GM08714 (cell line): ENCODE results near the gene AUH.

Source experiments
- H3K4me3 ChIP-seq: fragments of 200-500 bp; sonication (Bioruptor generic); 2 replicates; pipeline ENCODE4 v1.5.1; 2014; ENCODE audit warnings: mild to moderate bottlenecking, low read length, inconsistent platforms
- ZNF274 ChIP-seq: IDR thresholded peaks from 2 replicates; pipeline ENCODE4 v1.6.1; 2012; ENCODE audit warnings: mild to moderate bottlenecking, low read depth, low read length

AUH gene

DNA sequence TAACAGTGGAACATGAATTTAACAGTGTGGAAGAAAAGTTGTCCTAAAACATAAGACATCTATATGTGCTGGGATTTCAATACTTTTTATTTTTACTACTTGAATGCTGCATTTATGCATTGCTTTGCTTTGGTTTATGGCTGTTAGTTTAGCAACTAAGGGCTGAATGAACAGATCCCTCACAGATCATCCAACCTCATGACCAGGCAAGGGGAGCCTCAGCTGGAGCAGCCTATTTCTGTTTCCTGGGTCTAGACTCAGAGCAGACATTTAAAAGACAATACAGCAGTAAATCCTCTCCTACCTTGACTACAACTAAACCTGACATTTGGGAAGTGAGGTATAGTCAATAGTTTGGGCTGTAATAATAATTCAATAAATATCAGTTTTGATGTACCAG, 163.3 kb downstream of the AUH start:
- H3K4me3 ChIP-seq = no peak overlapping the region
- TF ChIP-seq ZNF274 = no peak

DNA sequence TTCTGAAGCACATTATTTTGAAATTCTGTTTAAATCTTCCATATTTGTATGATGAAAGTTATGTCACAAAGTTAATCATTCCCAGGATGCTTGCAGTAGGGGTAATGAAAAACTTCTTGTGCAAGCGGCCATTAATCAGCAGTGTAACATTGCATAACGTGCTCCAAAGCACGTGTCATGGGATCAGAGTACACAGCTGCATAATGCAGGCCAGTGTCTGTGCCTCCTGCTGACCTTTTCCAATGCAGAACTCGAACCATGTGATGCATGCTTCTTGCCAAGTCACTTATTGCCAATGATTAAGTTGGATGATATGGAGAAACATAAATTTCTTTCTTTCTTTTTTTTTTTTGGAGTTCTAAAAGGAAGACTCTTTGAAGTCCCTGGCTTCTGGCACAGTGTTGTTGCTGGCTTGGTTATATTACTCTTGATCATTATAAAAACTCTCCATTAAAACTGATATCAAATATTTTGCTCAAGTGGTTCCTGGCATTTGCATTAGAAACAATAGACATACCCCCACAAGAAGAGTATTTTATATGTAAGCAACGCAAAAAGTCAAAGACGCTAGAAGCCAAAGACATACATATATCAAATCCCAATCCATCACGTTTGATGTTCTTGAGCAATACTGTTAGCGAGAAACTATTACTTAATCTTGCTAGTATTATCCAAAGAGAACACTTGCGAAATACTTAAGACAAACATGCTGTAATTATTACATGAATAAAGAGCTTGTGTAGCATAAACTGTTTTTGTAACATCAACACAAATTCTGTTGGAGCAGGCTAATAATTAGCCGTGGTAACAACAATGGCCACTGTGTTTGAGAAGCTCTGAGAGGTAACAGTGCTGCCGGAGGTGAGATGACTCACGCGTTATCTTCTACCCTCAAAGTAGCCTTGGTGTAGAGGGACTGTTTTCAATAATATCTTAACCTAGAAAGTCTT, 164.2 kb downstream of the AUH start:
- no peak overlapping the region for H3K4me3 ChIP-seq
- no peak for TF ChIP-seq ZNF274

DNA sequence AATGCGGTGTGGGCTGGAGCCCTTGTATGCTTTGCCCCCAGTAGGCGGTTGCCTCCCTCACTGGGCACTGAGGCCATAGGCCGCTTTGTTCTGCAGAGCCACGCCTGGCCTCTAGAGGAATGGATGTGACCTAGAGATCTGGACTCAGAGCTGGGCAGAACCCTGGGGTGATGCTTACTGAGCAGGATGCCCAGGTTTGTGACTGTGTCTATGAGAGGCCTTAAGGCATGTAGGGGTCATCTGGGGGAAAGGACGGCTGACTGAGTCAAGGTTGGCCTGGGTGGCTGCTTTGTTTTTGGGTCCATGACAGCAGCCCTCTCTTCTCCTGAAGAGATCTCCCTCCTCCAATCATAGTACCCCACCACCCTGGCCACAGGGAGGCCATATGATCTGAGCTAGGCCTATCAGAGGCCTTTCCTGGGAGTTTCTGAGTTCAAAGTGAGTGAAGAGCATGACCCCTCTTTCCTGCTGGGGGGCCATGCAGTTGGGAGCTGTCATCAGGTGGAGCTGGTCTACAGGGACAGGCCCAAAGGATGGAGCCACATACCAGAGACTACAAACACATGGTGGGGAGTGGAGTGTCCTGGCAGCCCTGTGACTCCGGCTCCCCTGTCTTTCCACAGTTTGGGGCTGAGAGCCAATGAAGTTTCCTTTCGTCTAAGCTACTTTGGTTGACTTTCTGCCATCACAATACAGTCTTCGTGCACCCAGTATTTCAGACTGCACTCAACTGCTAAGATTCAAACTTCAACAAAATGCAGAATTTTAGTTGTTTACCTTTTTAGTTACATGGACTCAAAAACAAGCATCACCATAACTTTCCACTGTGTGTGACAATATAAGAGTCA, 165.4 kb downstream of the AUH start:
- H3K4me3 ChIP-seq = no peak overlapping the region
- no peak for TF ChIP-seq ZNF274

DNA sequence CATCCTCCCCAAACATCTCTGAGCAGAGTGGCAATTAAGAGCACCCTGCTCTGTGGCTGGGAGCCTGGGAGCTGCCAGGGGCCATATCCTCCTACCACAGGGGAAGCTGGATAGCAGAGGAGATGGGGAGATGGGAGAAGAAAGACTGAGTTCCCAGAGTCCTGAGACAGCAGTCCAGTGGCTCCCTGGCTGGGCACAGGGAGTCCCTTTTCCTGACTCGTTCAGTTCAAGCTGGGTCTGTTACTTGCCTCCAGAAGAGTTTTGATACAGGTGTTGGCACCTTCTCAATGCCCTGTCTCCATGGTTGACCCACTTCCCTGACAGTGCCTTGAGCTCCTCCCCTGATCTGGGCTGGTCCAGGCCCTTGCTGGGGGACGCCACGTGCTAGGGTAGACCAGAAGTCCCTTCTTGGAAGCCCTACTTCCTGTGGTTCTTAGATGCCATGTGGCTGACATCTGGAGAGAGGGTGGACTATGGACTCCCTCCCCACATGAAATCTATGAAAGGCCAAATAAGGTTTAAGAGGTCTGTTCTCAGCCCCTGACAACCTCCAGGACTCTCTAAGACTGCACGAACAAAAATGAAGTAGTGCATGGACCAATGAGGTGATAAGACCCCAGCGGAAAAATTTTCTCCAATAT, 166.2 kb downstream of the AUH start:
- no peak overlapping the region for H3K4me3 ChIP-seq
- TF ChIP-seq ZNF274 = no peak

DNA sequence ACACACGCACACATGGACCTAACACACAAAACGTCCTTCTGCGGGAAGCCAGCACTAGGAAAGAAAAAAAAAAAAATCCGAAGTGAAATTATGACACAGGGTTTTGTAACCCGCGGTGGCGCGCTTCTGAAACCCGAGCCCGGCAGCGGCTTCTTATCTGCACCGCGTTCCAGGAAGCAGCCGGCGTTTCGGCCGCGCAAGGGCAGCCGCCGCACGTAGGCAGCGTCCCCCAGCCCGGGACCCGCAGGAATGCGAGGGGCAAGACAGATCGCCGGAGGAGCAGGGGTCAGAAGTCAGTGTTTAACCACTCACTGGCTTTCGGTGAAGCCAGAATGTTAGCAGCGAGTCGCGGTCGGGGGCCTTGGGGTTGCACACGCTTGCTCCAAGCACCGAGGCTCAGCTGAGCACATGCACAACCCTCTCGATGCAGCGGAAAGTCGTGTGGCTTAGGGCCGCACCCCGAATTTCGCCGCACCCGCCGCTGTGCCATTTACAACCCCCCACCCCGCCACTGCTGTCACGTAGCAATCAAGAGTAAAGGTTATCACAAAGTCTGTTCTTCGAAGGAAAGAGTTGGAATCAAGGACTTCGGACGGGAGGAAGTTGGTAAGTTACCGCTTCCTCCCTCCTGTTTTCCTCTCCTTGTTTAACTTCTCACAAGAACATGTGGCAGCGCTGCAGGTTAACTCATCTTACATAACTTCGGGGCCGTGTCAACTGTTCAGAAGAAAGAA, 167.9 kb downstream of the AUH start:
- TF ChIP-seq ZNF274 = no peak
- H3K4me3 ChIP-seq = peak overlapping the region; percentile 30; the same call in 1 of the 2 replicates

DNA sequence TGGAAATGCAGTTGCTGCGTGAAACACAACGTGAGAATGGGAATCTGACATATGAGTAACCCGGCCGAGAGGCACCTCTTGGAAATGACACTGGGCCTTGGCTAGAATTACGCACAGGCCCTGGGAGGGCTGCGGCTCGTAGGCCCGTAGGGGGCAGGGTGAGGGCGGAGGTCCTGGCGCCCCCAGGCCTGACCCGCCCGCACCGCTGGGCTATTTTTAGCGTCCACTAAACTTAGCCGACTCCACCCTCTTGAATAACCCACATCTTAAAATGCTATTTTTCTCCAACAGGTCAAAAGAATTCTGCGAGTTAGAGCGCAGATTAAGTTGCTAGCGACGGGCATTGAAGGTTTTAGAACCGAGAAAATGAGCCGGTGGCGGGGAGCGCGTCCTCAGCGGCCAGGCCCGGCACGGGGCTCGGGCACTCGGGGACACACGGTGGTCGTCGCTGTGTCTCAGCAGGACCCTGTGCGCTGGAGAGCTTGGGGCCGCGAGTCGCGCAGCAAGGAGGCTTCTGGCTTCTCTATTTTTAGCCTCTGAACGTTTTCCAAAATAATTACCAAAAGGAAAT, 168.5 kb downstream of the AUH start:
- TF ChIP-seq ZNF274 = no peak
- H3K4me3 ChIP-seq = peak overlapping the region; percentile 30; the same call in 1 of the 2 replicates

DNA sequence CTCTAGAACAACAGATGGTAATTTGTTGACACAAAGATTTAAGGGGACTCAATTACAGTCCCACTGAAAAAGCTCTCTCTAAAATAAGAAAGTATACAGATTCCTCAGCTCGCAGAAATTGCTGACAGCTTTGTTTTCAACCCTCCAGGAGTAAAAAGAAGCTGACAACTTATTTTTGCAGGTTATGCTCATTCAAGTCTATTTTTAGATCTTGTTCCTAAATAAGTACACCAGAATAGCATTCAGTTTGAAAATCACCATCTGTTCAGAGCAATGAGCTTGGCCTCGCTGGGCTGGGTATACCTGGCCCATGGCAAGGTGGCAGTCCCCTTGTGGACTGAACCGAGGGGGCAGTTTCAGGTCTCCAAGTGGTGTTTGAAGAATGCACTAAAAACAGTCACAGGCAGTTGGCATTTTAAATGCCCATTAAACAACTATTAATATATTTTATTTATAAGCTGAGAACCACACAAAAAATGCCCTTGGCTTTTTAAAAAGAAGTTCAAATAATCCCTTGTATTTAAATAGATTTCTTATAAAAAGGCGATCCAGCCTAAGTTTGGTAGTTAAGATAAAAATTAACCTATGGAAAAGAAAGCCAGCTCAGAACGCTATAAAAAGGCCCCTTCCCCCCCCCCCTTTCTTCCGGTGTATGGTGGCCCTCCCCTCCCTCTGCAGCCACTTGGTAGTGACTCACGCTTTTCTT, 169.2 kb downstream of the AUH start:
- H3K4me3 ChIP-seq = no peak overlapping the region; the same call in 1 of the 2 replicates
- no peak for TF ChIP-seq ZNF274

DNA sequence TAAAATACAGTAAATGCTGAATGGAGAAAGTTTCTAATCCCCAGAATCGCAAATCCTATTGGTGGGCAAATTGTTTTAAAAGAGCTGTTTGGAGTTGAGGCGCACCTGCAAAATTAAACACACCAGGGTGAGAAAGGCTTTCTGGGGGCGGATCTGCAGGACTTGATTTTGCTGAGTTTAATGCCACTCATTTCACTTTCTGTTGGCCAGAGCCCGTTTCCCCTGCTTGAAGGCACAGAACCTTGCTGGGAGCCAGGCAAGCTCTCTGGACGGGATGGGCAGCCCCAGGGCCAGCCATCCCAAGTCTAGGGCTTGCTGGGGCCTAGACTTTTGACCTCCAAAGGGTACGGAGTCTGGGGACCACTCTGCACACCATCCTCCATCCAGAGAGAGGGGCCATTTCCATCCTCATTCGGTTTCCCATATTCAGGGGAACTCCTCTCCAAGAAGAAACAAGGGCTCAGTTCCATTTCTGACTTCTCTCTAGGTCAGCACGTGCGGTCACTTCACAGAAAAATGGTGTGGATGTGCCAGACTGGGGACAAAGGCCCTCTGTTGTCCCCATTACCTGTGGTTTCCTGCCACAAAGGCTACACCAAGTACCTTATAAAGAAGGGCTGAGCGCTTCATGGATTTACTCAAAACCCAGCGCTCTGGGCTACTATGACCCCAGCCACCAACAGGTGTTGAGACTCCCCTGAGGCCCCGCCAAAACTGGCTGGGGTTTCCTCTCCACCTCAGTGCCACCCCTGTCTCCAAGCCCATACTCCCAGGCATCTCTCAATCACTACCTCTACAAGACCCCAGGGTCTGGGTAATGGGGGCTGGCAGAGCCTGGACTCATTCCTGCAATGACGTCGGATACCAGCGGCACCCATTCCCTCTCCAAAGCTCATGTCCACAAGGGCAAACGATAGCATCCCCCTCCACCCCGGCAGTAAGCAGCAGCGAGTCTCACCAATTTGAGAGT, 170.0 kb downstream of the AUH start:
- TF ChIP-seq ZNF274 = no peak
- no peak overlapping the region; the same call in 1 of the 2 replicates for H3K4me3 ChIP-seq

DNA sequence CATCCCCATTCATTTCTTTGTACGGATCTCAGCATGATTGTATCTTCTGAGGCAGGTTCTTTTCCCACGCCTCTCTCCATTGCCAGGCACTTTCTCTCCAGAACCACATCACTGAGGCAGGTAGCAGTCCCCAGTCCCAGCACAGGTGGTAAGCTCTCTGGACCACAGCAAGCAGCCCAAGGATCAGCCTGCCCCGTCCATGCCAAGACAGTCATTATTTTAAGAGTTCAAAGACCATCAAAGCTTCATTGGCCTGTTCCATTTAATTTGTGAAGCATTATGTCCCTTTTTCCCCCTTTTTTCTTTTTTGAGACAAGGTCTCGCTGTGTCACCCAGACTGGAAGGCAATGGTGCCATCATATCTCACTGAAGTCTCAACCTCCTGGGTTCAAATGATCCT, 171.7 kb downstream of the AUH start:
- H3K4me3 ChIP-seq = no peak overlapping the region
- TF ChIP-seq ZNF274 = no peak

DNA sequence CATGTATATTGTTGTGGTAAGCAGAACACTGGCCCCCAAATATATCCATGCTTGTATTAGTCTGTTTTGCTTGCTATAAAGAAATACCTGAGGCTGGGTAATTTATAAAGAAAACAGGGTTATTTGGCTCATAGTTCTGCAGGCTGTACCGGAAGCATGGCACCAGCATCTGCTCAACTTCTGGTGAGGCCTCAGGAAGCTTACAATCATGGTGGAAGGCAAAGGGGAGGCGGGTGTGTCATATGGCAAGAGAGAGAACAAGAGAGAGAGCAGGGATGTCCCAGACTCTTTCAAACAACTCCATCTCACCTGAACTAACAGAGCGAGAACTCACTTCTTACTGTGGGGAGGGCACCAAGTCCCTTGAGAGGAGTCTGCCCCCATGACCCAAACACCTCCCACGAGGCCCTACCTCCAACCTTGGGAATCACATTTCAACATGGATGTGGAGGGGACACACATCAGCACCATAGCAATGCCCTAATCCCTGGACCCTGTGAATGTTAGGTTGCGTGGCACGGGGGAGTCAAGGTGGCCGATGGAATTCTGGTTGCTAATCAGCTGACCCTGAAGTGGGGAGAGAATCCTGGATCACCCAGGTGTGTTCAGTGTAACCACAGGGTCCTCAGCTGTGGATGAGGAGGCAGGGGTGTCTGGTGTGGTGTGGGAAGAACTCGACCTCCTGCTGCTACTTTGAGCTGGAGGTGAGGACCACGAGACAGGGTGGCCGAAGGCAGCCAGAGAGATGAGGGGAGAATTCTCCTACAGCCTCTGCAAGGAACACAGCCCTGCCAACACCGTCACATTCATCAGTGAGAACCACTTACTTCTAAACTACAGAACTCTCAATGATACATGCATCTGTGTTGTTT, 172.8 kb downstream of the AUH start:
- no peak overlapping the region for H3K4me3 ChIP-seq
- TF ChIP-seq ZNF274 = no peak

DNA sequence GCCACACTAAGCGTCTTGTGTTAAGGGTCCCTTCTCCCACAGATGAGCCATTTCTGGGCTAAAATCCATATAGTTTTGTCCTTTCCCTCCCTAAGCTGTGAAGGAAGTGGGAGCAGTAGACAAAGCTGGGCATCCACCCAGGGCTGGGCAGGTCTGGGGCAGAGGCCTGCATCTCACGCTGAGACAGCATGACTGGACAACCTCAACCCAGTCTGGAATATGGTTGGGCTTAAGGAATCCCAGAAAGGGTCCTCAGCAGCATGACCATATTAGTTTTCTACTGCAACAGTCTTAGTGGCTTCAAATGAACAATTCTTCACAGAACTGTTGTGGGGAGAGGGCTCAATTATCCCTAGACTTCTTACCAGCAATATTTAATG, 173.8 kb downstream of the AUH start:
- TF ChIP-seq ZNF274 = no peak
- H3K4me3 ChIP-seq = no peak overlapping the region
